ENCODE results near the gene PRR12.

DNA sequence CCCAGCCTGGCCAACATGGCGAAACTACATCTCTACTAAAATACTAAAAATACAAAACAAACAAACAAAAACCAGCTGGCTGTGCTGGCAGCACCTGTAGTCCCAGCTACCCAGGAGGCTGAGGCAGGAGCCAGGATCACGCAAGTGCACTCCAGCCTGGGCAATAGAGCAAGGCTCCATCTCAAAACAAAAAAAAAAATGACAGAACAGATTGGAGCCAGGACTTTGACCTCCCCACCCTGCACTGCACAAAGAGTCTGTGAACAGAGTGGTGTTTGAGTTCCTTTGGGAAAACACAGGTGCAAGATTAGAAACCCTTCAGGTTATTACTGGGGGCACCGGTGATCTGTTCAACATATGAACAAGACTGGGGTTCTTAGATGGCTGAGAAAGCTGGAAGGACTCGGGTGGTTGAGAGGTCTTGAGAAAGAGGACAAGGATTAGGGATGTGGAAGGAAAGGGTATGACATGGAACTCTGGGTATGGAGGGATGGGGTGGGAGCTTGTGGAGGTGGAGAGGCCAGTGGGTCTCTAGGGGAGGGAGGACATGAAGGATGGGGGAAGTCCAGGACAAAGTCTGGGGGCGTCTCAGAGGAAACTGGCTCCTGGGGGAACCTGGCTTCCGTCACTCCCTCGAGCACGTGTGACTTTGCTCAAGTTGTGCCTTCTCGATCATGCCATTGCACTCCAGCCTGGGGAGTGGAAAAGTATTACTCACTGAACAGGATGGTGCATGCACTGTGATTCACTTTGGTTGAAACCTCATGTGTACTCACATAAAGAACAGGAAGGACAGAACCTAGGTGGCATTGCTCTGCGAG lies 37.3 kb upstream of the PRR12 start:
- TF ChIP-seq CTCF (IDR thresholded peaks at IDR 0.05; ENCODE audit: low read depth, low read length, poor library complexity, severe bottlenecking) = no peak
- TF ChIP-seq EZH2phosphoT487 (IDR thresholded peaks at IDR 0.05; ENCODE audit: borderline replicate concordance, low read length) = no peak
